GM18505 (cell line): Measurements from ENCODE around the gene ST3GAL4.
"Not testable (repeated sequence)": the region's sequence is repeated elsewhere in the genome, so short reads cannot be mapped to it uniquely, and the experiment has no call there.

Experiments used
- ATAC-seq: cut with Tn5 transposase; IDR thresholded peaks from one replicate; pipeline ENCODE4 v1.9.1; 2021; ENCODE audit not compliant: unreplicated experiment
- POLR2A ChIP-seq: IDR thresholded peaks from 4 replicates; pipeline ENCODE4 v1.6.1; 2011; ENCODE audit warnings: borderline replicate concordance; ENCODE audit not compliant: insufficient read depth, insufficient read length; ENCODE audit errors: extremely low read depth

ST3GAL4 gene

DNA sequence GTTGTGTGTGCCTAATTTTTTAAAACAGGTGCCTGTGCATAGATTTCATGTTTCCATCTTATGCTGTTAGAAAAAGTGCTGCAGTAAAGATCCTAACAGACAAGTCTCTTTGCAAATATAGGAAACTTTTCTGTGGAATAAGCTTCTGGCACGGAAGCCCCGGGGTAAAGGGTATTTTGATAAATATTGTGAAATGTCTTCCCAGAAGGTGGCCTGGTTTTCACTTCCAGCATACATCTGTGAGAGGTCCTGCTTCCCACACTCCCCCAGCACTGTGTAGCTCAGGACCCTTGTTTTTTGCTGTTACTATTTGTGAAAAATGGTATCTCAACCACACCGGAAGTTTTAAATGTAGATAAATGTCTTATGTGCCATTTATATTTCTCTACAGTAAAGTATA lies 14.5 kb downstream of the ST3GAL4 start:
- ATAC-seq = no peak
- TF ChIP-seq POLR2A = no peak

- no peak for ATAC-seq
Observed at GRCh38 chr11:126371595-126371994, 16.1 kb downstream of the ST3GAL4 start.

DNA sequence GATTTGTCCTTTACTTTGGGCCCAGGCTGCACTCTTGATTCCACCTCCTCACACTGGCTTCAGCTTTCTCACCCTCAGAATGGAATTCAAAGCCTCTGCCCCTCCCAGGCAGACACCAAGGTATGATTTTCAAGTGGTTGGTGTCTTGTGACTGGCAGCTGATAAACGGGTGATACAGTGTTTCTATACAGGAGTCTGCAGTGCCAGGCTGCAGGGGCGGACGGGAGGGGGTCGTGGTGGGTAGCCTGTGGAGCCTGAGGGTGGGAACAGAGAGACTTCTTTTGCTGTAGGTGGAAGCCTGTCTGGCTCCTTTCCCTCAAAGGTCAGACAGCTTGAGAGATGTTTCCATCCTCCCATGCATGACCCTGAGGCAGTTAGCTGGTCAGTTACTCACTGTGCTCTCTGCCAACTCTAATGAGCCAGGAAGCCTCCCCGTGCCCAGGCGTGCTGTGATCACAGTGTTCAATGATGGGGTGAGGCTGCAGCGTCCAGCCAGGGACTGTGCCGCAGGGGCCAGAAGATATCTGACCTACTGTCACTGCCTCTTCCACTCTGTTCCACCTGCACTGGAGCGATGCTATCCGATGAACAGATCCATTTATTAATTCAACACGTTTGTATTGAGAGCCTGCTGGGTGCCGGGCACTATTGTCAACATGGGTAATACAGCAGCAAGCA lies 18.0 kb downstream of the ST3GAL4 start:
- ATAC-seq = not testable (repeated sequence)

More at GRCh38 chr11:126371595-126371994, 16.1 kb downstream of the ST3GAL4 start:
- TF ChIP-seq POLR2A = no peak

DNA sequence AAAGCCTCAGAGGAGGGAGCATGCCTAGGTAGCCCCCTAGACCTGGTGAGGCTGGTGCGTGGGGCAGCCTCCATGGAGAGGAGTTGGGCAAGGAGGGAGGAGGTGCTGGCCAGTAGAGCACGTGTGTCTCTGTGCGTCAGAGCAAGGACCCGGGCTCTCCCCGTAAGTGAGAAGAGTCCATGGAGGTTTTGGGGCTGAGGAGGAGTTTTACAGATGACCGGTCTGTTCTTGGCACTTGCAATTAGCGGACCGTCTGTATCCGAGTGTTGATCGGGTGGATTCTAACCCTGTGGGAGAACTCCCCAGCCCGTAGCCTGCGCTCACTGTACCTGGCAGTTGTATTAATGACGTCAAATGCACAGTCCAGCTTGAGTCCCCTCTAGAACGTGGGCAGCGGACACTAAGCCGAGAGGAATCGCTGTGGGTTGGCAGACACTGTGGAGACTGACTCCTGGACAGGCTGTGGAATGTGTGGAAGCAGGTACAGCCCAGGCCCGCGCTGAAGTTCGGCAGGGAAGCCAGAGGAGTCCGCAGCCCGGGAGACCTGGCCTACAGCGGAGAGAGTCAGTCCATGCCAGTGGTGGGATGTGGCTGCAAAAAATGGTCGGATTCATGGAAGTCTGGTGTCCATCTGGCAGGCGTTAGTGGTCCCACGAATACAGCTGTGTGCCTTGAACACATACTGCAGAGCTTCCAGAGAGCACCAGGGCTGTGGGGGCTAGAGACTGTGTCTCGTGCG lies 19.2 kb downstream of the ST3GAL4 start:
- ATAC-seq = not testable (repeated sequence)

DNA sequence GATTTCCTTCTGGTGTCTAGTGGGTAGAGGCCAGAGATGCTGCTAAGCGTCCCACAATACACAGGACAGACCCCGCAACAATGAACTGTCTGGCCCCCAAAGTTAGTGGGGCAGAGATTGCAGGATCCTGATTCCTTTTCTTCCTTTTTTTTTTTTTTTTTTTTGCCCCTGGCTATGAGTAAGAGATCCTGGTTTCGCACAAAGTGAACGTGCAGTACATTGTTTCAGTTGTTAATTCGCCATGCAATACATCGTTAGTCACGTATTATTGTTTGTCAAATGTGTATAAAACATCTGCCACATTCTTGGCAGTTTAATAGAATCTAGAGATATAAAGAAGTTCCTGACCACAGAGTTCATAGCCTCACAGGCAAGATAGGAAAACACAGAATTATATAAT lies 20.2 kb downstream of the ST3GAL4 start:
- no peak for ATAC-seq
- TF ChIP-seq POLR2A = no peak

GRCh38 chr11:126378763-126379162 lies 23.3 kb downstream of the ST3GAL4 start:
- ATAC-seq = no peak
- no peak for TF ChIP-seq POLR2A

GRCh38 chr11:126380909-126381308 lies 25.4 kb downstream of the ST3GAL4 start:
- no peak for TF ChIP-seq POLR2A
- no peak for ATAC-seq

GRCh38 chr11:126381960-126382359 lies 26.5 kb downstream of the ST3GAL4 start:
- not testable (repeated sequence) for ATAC-seq

GRCh38 chr11:126382641-126383040 lies 27.2 kb downstream of the ST3GAL4 start:
- ATAC-seq = not testable (repeated sequence)

GRCh38 chr11:126383339-126384335 lies 28.2 kb downstream of the ST3GAL4 start:
- TF ChIP-seq POLR2A = no peak
- no peak for ATAC-seq

DNA sequence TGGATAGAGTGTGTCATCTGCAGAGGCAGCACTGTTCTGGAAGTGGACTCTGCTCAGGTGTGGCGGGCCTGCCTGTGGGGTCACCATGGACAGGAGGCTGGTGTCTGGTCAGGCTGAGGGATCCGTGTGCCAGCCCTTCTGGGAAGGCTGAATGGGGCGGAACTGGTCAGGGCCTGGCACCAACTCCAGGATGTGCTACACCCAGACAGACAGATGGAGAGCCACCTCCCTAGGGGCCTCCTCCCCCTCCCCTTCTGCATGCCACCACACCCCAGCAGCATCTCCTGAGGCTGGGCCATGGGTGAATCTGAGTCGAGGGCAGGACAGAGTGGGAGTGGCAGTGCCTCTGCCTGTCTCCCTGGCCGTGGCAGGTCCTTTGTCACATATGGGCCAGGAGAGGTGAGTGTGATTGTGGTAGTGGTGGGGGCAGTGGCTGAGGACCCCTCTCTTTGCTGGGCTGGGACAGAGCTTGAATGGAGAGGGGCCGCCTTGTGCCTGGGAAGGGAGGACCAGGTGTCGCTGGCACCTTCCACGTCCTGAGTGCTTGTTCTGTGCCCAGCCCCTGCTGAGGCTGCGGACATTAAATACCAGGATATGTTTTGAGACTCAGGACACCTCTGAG lies 29.1 kb downstream of the ST3GAL4 start:
- TF ChIP-seq POLR2A = no peak
- no peak for ATAC-seq

DNA sequence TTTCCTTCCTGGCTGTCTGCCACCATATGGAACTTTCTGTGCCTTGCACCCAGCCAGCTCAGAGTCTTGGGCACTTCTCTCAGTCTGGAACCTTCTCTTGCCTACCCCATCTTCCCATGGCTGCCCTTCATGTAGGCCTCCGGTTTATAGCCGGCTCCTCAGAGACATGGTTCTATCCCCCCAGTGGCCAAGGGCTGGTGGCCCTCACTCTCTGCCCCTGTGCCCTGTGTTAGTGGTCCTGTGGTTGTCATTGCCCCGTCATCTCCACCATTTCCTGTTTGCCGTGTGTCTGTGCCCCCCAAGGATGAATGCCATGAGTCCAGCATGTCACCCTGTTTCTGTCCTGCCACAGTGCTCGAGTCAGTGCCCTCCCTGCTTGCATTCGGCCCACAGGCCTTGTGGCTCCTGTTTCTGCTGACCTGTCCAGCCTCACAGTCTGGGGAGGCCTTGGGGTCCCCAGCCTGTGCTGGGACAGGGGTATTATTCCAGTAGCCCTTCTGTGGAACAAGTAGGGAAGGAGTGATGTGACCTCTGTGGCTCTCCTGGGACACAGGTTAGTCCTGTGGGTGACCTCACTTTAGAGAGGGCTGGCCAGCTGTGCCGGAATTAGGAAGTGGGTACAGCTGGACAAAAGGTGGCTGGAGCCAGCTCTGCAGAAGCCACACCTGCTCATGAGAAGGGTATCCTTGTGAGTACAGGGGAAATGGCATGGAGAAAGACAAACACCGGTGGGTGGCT lies 30.7 kb downstream of the ST3GAL4 start:
- ATAC-seq = no peak
- TF ChIP-seq POLR2A = no peak

- ATAC-seq = not testable (repeated sequence)
Observed at GRCh38 chr11:126386729-126387071, 31.2 kb downstream of the ST3GAL4 start.
